ENCODE measurements around the gene ADPRS.

DNA sequence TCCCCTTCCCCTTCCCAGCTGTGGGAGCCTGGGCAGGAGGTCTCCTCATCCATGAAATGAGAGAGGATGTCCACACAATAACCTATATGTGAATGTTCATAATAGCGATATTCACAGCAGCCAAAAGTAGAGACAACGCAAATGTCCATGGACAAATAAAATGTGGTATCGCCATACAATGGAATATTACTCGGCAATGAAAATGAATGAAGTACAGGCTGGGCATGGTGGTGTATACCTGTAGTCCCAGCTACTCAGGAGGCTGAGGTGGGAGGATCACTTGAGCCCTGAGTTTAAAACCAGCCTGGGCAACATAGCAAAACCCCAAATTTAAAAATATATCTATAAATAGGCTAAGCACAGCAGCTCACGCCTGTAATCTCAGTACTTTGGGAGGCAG is 12.9 kb downstream of the ADPRS start:
- TF ChIP-seq EZH2 (IDR thresholded peaks at IDR 0.05; ENCODE audit: borderline replicate concordance, low read depth, low read length, severe bottlenecking): no peak
- TF ChIP-seq, protein P1, sequence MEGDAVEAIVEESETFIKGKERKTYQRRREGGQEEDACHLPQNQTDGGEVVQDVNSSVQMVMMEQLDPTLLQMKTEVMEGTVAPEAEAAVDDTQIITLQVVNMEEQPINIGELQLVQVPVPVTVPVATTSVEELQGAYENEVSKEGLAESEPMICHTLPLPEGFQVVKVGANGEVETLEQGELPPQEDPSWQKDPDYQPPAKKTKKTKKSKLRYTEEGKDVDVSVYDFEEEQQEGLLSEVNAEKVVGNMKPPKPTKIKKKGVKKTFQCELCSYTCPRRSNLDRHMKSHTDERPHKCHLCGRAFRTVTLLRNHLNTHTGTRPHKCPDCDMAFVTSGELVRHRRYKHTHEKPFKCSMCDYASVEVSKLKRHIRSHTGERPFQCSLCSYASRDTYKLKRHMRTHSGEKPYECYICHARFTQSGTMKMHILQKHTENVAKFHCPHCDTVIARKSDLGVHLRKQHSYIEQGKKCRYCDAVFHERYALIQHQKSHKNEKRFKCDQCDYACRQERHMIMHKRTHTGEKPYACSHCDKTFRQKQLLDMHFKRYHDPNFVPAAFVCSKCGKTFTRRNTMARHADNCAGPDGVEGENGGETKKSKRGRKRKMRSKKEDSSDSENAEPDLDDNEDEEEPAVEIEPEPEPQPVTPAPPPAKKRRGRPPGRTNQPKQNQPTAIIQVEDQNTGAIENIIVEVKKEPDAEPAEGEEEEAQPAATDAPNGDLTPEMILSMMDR (IDR thresholded peaks at IDR 0.05; ENCODE audit: borderline replicate concordance, extremely low read depth, low read length, poor library complexity, severe bottlenecking): no peak

All from DND-41 (cell line).